K562 (cell line): ENCODE data around the gene S100A2. TPM values are rescaled to one million over a fixed set of nuclear protein-coding genes. Genes with fewer than 3 reads are reported as not detected.

Source experiments
- BDP1 ChIP-seq: IDR thresholded peaks from 3 replicates; pipeline ENCODE4 v1.6.1; 2011; ENCODE audit not compliant: insufficient read length, insufficient read depth
- FOXM1 ChIP-seq, 2 experiments: fragments of 450-650 bp in 1 of 2; sonication (generic) in 1 of 2; formaldehyde crosslinking in 1 of 2; IDR thresholded peaks; 2 replicates each; pipeline versions ENCODE4 v1.6.1 to v1.9.0; 2017 to 2022; ENCODE audit warnings: low read depth in 2 of 2, mild to moderate bottlenecking in 2 of 2, missing genetic modification reagents in 1 of 2, moderate library complexity in 1 of 2
- KDM5B ChIP-seq: fragments of 200-600 bp; sonication (generic); IDR thresholded peaks from 2 replicates; pipeline ENCODE4 v1.6.1; 2012; ENCODE audit warnings: low read depth, mild to moderate bottlenecking, moderate library complexity, low read length, control low read depth, inconsistent platforms; ENCODE audit not compliant: insufficient replicate concordance
- MTF1 ChIP-seq: fragments of 250-450 bp; sonication (Bioruptor Pico); IDR thresholded peaks from 2 replicates; pipeline ENCODE4 v1.9.0; 2021; ENCODE audit warnings: moderate library complexity, mild to moderate bottlenecking, inconsistent platforms, borderline replicate concordance
- NFIX ChIP-seq: fragments of 250-450 bp; sonication (Bioruptor Pico); IDR thresholded peaks from 2 replicates; pipeline ENCODE4 v1.4.0; 2020; ENCODE audit warnings: low read depth, mild to moderate bottlenecking, moderate library complexity
- POLR3G ChIP-seq: IDR thresholded peaks from 2 replicates; pipeline ENCODE4 v1.6.1; 2011; ENCODE audit not compliant: insufficient read length, insufficient replicate concordance; ENCODE audit errors: extremely low read depth
- POU5F1 ChIP-seq: fragments of 150-350 bp; IDR thresholded peaks from 2 replicates; pipeline ENCODE4 v1.6.1; 2014; ENCODE audit warnings: borderline replicate concordance, low read length, low read depth, mild to moderate bottlenecking; ENCODE audit not compliant: partially characterized antibody
- RB1 ChIP-seq: fragments of 450-650 bp; IDR thresholded peaks from 2 replicates; pipeline ENCODE4 v1.6.1; 2017; ENCODE audit warnings: low read depth, mild to moderate bottlenecking
- RFX1 ChIP-seq: fragments of 450-650 bp; IDR thresholded peaks from 2 replicates; pipeline ENCODE4 v1.6.1; 2016; ENCODE audit warnings: mild to moderate bottlenecking, moderate library complexity
- SMAD4 ChIP-seq: fragments of 250-450 bp; sonication (Bioruptor Pico); conservative IDR thresholded peaks from 2 replicates; pipeline ENCODE4 v1.8.0; 2021; ENCODE audit warnings: inconsistent platforms, mild to moderate bottlenecking, moderate library complexity
- SREBF1 ChIP-seq: fragments of 150-350 bp; IDR thresholded peaks from 2 replicates; pipeline ENCODE4 v1.6.1; 2014; ENCODE audit warnings: antibody characterized with exemption, low read depth, low read length, borderline replicate concordance
- SRSF1 ChIP-seq: fragments of 200-400 bp; formaldehyde crosslinking; IDR thresholded peaks from 2 replicates; pipeline ENCODE4 v1.6.1; 2017; ENCODE audit warnings: mild to moderate bottlenecking, low read depth, low read length, moderate library complexity
- STAT5B ChIP-seq: fragments of 250-450 bp; sonication (Bioruptor Pico); IDR thresholded peaks from 2 replicates; pipeline ENCODE4 v1.8.0; 2021; ENCODE audit warnings: mild to moderate bottlenecking, inconsistent platforms
- TRIM28 ChIP-seq: fragments of 450-650 bp; IDR thresholded peaks from 2 replicates; pipeline ENCODE4 v1.6.1; 2017
- WHSC1 ChIP-seq: IDR thresholded peaks from one replicate; pipeline ENCODE4 v1.6.1; 2012; ENCODE audit warnings: low read length, control low read depth, inconsistent platforms
- ZNF174 ChIP-seq: fragments of 250-450 bp; sonication (Bioruptor Pico); IDR thresholded peaks from 2 replicates; pipeline ENCODE4 v1.4.0; 2020; ENCODE audit warnings: mild to moderate bottlenecking
- ZNF197 ChIP-seq: fragments of 200-800 bp; sonication (Bioruptor generic); IDR thresholded peaks from 2 replicates; pipeline ENCODE4 v1.6.1; 2016; ENCODE audit warnings: low read depth, missing genetic modification characterization, missing compliant biosample characterization
- ZNF444 ChIP-seq: fragments of 250-450 bp; sonication (Bioruptor Pico); IDR thresholded peaks from 2 replicates; pipeline ENCODE4 v1.4.0; 2020; ENCODE audit warnings: mild to moderate bottlenecking, moderate library complexity
- ZNF764 ChIP-seq: fragments of 250-450 bp; sonication (Bioruptor Pico); IDR thresholded peaks from 2 replicates; pipeline ENCODE4 v1.4.0; 2020; ENCODE audit warnings: low read depth, mild to moderate bottlenecking, moderate library complexity
- polyA plus RNA-seq, 8 experiments: library from polyadenylated mRNA; depleted of rRNA in 4 of 8; stranded (reverse) in 5 of 8; unstranded in 3 of 8; fragments of >200 nt; fragmentation: Nextera tagmentation in 2 of 8; fragmentation: Illumina TruSeq in 1 of 8; extraction: Ambion mirVana in 2 of 8; extraction: Trizol in 1 of 8; gene quantifications; 2 replicates each; pipeline versions ENCODE4 v1.2.1 to v1.2.3, GENCODE V29; 2011 to 2014; ENCODE audit warnings: inconsistent platforms in 1 of 8, missing spikeins in 1 of 8
- total RNA-seq, 7 experiments: library from RNA; depleted of rRNA in 6 of 7; stranded (reverse); fragments of >200 nt in 6 of 7; fragmentation: Illumina TruSeq in 2 of 7; extraction: Trizol in 2 of 7; gene quantifications; 2 replicates each; pipeline versions ENCODE4 v1.2.1 to v1.2.3, GENCODE V29; 2011 to 2021; ENCODE audit warnings: low replicate concordance in 1 of 7
- TF ChIP-seq, protein P1 (sequence below): sonication (generic); formaldehyde crosslinking; IDR thresholded peaks from 2 replicates; pipeline ENCODE4 v1.8.0; 2023; ENCODE audit warnings: mild to moderate bottlenecking, missing genetic modification reagents
- TF ChIP-seq, protein P2 (sequence below): fragments of 450-650 bp; IDR thresholded peaks from 2 replicates; pipeline ENCODE4 v1.6.1; 2017; ENCODE audit warnings: mild to moderate bottlenecking, moderate library complexity
- TF ChIP-seq, protein P3 (sequence below): sonication (generic); formaldehyde crosslinking; IDR thresholded peaks from 2 replicates; pipeline ENCODE4 v1.8.1; 2023; ENCODE audit warnings: mild to moderate bottlenecking, missing genetic modification reagents

S100A2 gene
- total and polyA plus RNA-seq, 9 of the 15 experiments (the other 6 are each of a cell fraction or from before 2014, with no cell fraction given): 0.28 to 0.65 (median 0.44) TPM; not detected in 4

GRCh38 chr1:153538315-153538821 is 27.3 kb downstream of the S100A2 start (continued):
- TF ChIP-seq, protein P1, sequence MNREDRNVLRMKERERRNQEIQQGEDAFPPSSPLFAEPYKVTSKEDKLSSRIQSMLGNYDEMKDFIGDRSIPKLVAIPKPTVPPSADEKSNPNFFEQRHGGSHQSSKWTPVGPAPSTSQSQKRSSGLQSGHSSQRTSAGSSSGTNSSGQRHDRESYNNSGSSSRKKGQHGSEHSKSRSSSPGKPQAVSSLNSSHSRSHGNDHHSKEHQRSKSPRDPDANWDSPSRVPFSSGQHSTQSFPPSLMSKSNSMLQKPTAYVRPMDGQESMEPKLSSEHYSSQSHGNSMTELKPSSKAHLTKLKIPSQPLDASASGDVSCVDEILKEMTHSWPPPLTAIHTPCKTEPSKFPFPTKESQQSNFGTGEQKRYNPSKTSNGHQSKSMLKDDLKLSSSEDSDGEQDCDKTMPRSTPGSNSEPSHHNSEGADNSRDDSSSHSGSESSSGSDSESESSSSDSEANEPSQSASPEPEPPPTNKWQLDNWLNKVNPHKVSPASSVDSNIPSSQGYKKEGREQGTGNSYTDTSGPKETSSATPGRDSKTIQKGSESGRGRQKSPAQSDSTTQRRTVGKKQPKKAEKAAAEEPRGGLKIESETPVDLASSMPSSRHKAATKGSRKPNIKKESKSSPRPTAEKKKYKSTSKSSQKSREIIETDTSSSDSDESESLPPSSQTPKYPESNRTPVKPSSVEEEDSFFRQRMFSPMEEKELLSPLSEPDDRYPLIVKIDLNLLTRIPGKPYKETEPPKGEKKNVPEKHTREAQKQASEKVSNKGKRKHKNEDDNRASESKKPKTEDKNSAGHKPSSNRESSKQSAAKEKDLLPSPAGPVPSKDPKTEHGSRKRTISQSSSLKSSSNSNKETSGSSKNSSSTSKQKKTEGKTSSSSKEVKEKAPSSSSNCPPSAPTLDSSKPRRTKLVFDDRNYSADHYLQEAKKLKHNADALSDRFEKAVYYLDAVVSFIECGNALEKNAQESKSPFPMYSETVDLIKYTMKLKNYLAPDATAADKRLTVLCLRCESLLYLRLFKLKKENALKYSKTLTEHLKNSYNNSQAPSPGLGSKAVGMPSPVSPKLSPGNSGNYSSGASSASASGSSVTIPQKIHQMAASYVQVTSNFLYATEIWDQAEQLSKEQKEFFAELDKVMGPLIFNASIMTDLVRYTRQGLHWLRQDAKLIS (CRISPR knock-in tag): no peak
- TF ChIP-seq, protein P2, sequence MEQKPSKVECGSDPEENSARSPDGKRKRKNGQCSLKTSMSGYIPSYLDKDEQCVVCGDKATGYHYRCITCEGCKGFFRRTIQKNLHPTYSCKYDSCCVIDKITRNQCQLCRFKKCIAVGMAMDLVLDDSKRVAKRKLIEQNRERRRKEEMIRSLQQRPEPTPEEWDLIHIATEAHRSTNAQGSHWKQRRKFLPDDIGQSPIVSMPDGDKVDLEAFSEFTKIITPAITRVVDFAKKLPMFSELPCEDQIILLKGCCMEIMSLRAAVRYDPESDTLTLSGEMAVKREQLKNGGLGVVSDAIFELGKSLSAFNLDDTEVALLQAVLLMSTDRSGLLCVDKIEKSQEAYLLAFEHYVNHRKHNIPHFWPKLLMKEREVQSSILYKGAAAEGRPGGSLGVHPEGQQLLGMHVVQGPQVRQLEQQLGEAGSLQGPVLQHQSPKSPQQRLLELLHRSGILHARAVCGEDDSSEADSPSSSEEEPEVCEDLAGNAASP: no peak
- TF ChIP-seq SREBF1 (no peak), RB1 (no peak), ZNF444 (CRISPR knock-in tag) (no peak), SRSF1 (no peak), ZNF174 (no peak), POU5F1 (no peak), FOXM1 (IDR thresholded peaks at IDR 0.05; ENCODE audit: low read depth) (no peak), FOXM1 (CRISPR knock-in tag; IDR thresholded peaks at IDR 0.05; ENCODE audit: low read depth) (no peak), ZNF197 (CRISPR knock-in tag) (no peak), BDP1 (no peak), RFX1 (no peak), WHSC1 (no peak), TRIM28 (no peak), SMAD4 (CRISPR knock-in tag) (0 out of 2 replicates have a peak, but pooled peaks have one; percentile 33), KDM5B (no peak), NFIX (CRISPR knock-in tag) (no peak), STAT5B (CRISPR knock-in tag) (no peak), ZNF764 (CRISPR knock-in tag) (no peak), POLR3G (no peak), MTF1 (CRISPR knock-in tag) (no peak)
- TF ChIP-seq, protein P3, sequence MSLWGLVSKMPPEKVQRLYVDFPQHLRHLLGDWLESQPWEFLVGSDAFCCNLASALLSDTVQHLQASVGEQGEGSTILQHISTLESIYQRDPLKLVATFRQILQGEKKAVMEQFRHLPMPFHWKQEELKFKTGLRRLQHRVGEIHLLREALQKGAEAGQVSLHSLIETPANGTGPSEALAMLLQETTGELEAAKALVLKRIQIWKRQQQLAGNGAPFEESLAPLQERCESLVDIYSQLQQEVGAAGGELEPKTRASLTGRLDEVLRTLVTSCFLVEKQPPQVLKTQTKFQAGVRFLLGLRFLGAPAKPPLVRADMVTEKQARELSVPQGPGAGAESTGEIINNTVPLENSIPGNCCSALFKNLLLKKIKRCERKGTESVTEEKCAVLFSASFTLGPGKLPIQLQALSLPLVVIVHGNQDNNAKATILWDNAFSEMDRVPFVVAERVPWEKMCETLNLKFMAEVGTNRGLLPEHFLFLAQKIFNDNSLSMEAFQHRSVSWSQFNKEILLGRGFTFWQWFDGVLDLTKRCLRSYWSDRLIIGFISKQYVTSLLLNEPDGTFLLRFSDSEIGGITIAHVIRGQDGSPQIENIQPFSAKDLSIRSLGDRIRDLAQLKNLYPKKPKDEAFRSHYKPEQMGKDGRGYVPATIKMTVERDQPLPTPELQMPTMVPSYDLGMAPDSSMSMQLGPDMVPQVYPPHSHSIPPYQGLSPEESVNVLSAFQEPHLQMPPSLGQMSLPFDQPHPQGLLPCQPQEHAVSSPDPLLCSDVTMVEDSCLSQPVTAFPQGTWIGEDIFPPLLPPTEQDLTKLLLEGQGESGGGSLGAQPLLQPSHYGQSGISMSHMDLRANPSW (CRISPR knock-in tag): no peak
